HEK293 (cell line): ENCODE data around the gene ZNF451.

Experiments used
- CTCF ChIA-PET: fragments of 350-600 bp; formaldehyde crosslinking; extraction: SDS; loops from one replicate; lab custom pipeline; 2021; ENCODE audit warnings: antibody characterized with exemption; lab: Yijun Ruan, JAX
- POLR2A ChIA-PET: fragments of 300-600 bp; formaldehyde crosslinking; extraction: SDS; loops from one replicate; lab custom pipeline; 2020; ENCODE audit warnings: antibody characterized with exemption, inconsistent platforms; lab: Yijun Ruan, JAX
- H3K27ac ChIP-seq: fragments of 200-500 bp; sonication (Bioruptor generic); 2 replicates; pipeline ENCODE4 v1.5.1; 2014; ENCODE audit warnings: low read depth, low read length, control low read depth, inconsistent platforms; ENCODE audit errors: extremely low read depth
- H3K36me3 ChIP-seq, 2 experiments: fragments of 200-500 bp in 1 of 2; sonication (Bioruptor generic) in 1 of 2; 1 replicate in 1 of 2; 2 replicates in 1 of 2; pipeline ENCODE4 v1.5.1; 2014 to 2017; ENCODE audit warnings: inconsistent platforms in 2 of 2, low read length in 2 of 2; ENCODE audit not compliant: control insufficient read depth in 2 of 2, insufficient read depth in 1 of 2
- H3K4me1 ChIP-seq: fragments of 200-500 bp; sonication (Bioruptor generic); 2 replicates; pipeline ENCODE4 v1.5.1; 2014; ENCODE audit warnings: mild to moderate bottlenecking, low read length, inconsistent platforms; ENCODE audit not compliant: control insufficient read depth, insufficient read depth
- H3K4me3 ChIP-seq: 2 replicates; pipeline ENCODE4 v1.5.1; 2011; ENCODE audit warnings: low read depth, mild to moderate bottlenecking, control low read depth, low read length, moderate library complexity
- H3K9me3 ChIP-seq: fragments of 200-500 bp; sonication (Bioruptor generic); 2 replicates; pipeline ENCODE4 v1.5.1; 2014; ENCODE audit warnings: low read depth, low read length, inconsistent platforms; ENCODE audit not compliant: control insufficient read depth, insufficient read depth
- AEBP2 ChIP-seq: fragments of 450-650 bp; formaldehyde crosslinking; IDR thresholded peaks from 2 replicates; pipeline ENCODE4 v1.5.1; 2016; ENCODE audit warnings: missing biosample characterization, missing genetic modification characterization, borderline replicate concordance
- FEZF1 ChIP-seq: fragments of 450-650 bp; formaldehyde crosslinking; IDR thresholded peaks from 2 replicates; pipeline ENCODE4 v1.5.1; 2016; ENCODE audit warnings: missing biosample characterization, missing genetic modification characterization
- GLI2 ChIP-seq: fragments of 450-650 bp; formaldehyde crosslinking; IDR thresholded peaks from 2 replicates; pipeline ENCODE4; 2017; ENCODE audit warnings: missing biosample characterization, missing genetic modification characterization, low read depth, borderline replicate concordance
- KLF1 ChIP-seq: fragments of 450-650 bp; formaldehyde crosslinking; IDR thresholded peaks from 2 replicates; pipeline ENCODE4 v1.5.1; 2016; ENCODE audit warnings: missing biosample characterization, missing genetic modification characterization
- KLF16 ChIP-seq: fragments of 450-650 bp; formaldehyde crosslinking; IDR thresholded peaks from 2 replicates; pipeline ENCODE4 v1.5.1; 2017; ENCODE audit warnings: missing biosample characterization, missing genetic modification characterization
- KLF9 ChIP-seq: fragments of 450-650 bp; formaldehyde crosslinking; IDR thresholded peaks from 2 replicates; pipeline ENCODE4 v1.5.1; 2016; ENCODE audit warnings: missing biosample characterization, missing genetic modification characterization, low read depth
- MZF1 ChIP-seq: fragments of 450-650 bp; formaldehyde crosslinking; IDR thresholded peaks from 2 replicates; pipeline ENCODE4 v1.5.1; 2017; ENCODE audit warnings: missing biosample characterization, missing genetic modification characterization, borderline replicate concordance
- YY2 ChIP-seq: fragments of 450-650 bp; formaldehyde crosslinking; IDR thresholded peaks from 2 replicates; pipeline ENCODE4 v1.5.1; 2016; ENCODE audit warnings: missing biosample characterization, missing genetic modification characterization
- ZBTB10 ChIP-seq: fragments of 450-650 bp; formaldehyde crosslinking; IDR thresholded peaks from 2 replicates; pipeline ENCODE4 v1.5.1; 2016; ENCODE audit warnings: missing biosample characterization, missing genetic modification characterization
- ZBTB17 ChIP-seq: fragments of 450-650 bp; formaldehyde crosslinking; IDR thresholded peaks from 2 replicates; pipeline ENCODE4 v1.5.1; 2016; ENCODE audit warnings: missing biosample characterization, missing genetic modification characterization
- ZBTB20 ChIP-seq: fragments of 450-650 bp; formaldehyde crosslinking; IDR thresholded peaks from 2 replicates; pipeline ENCODE4 v1.5.1; 2016; ENCODE audit warnings: missing biosample characterization, missing genetic modification characterization
- ZFP3 ChIP-seq: fragments of 450-650 bp; formaldehyde crosslinking; IDR thresholded peaks from 2 replicates; pipeline ENCODE4 v1.5.1; 2016; ENCODE audit warnings: low read depth, missing biosample characterization, missing genetic modification characterization
- ZNF19 ChIP-seq: fragments of 450-650 bp; formaldehyde crosslinking; IDR thresholded peaks from 2 replicates; pipeline ENCODE4; 2016; ENCODE audit warnings: missing biosample characterization, missing genetic modification characterization, low read depth
- ZNF280C ChIP-seq: fragments of 450-650 bp; formaldehyde crosslinking; IDR thresholded peaks from 2 replicates; pipeline ENCODE4 v1.5.1; 2016; ENCODE audit warnings: missing biosample characterization, missing genetic modification characterization
- ZNF302 ChIP-seq: fragments of 450-650 bp; formaldehyde crosslinking; IDR thresholded peaks from 2 replicates; pipeline ENCODE4 v1.5.1; 2016; ENCODE audit warnings: missing biosample characterization, missing genetic modification characterization, low read depth
- ZNF404 ChIP-seq: fragments of 450-650 bp; formaldehyde crosslinking; IDR thresholded peaks from 2 replicates; pipeline ENCODE4 v1.5.1; 2017; ENCODE audit warnings: missing biosample characterization, missing genetic modification characterization
- ZNF544 ChIP-seq: fragments of 450-650 bp; formaldehyde crosslinking; IDR thresholded peaks from 2 replicates; pipeline ENCODE4 v1.5.0; 2017; ENCODE audit warnings: missing biosample characterization, missing genetic modification characterization
- ZNF571 ChIP-seq: fragments of 450-650 bp; formaldehyde crosslinking; IDR thresholded peaks from 2 replicates; pipeline ENCODE4 v1.5.0; 2017; ENCODE audit warnings: missing biosample characterization, missing genetic modification characterization
- ZNF600 ChIP-seq: fragments of 450-650 bp; formaldehyde crosslinking; IDR thresholded peaks from 2 replicates; pipeline ENCODE4 v1.5.1; 2016; ENCODE audit warnings: missing biosample characterization, missing genetic modification characterization
- ZNF626 ChIP-seq: fragments of 450-650 bp; sonication (Bioruptor Pico); formaldehyde crosslinking; IDR thresholded peaks from 2 replicates; pipeline ENCODE4 v1.5.1; 2018; ENCODE audit warnings: missing biosample characterization, missing genetic modification characterization, inconsistent platforms
- ZNF645 ChIP-seq: fragments of 450-650 bp; formaldehyde crosslinking; IDR thresholded peaks from 2 replicates; pipeline ENCODE4; 2016; ENCODE audit warnings: missing biosample characterization, missing genetic modification characterization
- ZNF670 ChIP-seq: fragments of 450-650 bp; formaldehyde crosslinking; IDR thresholded peaks from 2 replicates; pipeline ENCODE4 v1.5.1; 2016; ENCODE audit warnings: missing biosample characterization, missing genetic modification characterization, low read depth
- ZNF843 ChIP-seq: fragments of 450-650 bp; formaldehyde crosslinking; IDR thresholded peaks from 2 replicates; pipeline ENCODE4 v1.5.1; 2016; ENCODE audit warnings: missing biosample characterization, missing genetic modification characterization
- ZSCAN16 ChIP-seq: fragments of 450-650 bp; formaldehyde crosslinking; IDR thresholded peaks from 2 replicates; pipeline ENCODE4 v1.5.1; 2016; ENCODE audit warnings: missing biosample characterization, missing genetic modification characterization
- ZSCAN4 ChIP-seq: fragments of 450-650 bp; formaldehyde crosslinking; IDR thresholded peaks from 2 replicates; pipeline ENCODE4 v1.5.1; 2017; ENCODE audit warnings: missing biosample characterization, missing genetic modification characterization

ZNF451 gene

GRCh38 chr6:57182017-57182432 is 92.0 kb downstream of the ZNF451 start:
- TF ChIP-seq FEZF1 (tag by site-specific recombination) (no peak), ZNF571 (tag by site-specific recombination) (no peak), MZF1 (tag by site-specific recombination) (no peak), ZNF544 (no peak), AEBP2 (tag by site-specific recombination) (no peak), ZSCAN4 (no peak), KLF16 (tag by site-specific recombination) (no peak), ZNF280C (tag by site-specific recombination) (no peak), ZFP3 (tag by site-specific recombination) (no peak), ZNF645 (tag by site-specific recombination) (no peak), ZSCAN16 (no peak), ZNF302 (no peak), KLF1 (no peak), ZNF404 (no peak), ZNF19 (no peak), ZBTB17 (tag by site-specific recombination) (no peak), KLF9 (tag by site-specific recombination) (no peak)
- ChIA-PET POLR2A (interaction anchor here (1.5 kb wide), 1 partner anchor 10 kb away, joined by 4 read pairs; the partner anchor contains the start of gene BAG2), CTCF (interaction anchor here (1.0 kb wide), 1 partner anchor 134 kb away, joined by 3 read pairs; no protein-coding TSS in a partner anchor)
- no peaks in the 10 kb centered on the region for H3K9me3 ChIP-seq
- no peak overlapping the region for H3K4me3 ChIP-seq
- H3K27ac ChIP-seq = no peak overlapping the region
- H3K4me1 ChIP-seq = no peaks in the 10 kb centered on the region
- H3K36me3 ChIP-seq = peaks cover 34 to 61% of the 10 kb centered on the region in 2 experiments

GRCh38 chr6:57183336-57183735 is 93.3 kb downstream of the ZNF451 start:
- Histone ChIP-seq H3K36me3 (peaks cover 38 to 65% of the 10 kb centered on the region in 2 experiments), H3K9me3 (no peaks in the 10 kb centered on the region), H3K4me1 (no peaks in the 10 kb centered on the region), H3K4me3 (no peak overlapping the region), H3K27ac (no peak overlapping the region)
- POLR2A ChIA-PET = interaction anchor here (0.6 kb wide), 1 partner anchor 127 kb away, joined by 3 read pairs; no protein-coding TSS in a partner anchor
- CTCF ChIA-PET = no interaction called here
- TF ChIP-seq ZNF843 (tag by site-specific recombination) = no peak
- TF ChIP-seq ZBTB20 (tag by site-specific recombination) = no peak
- no peak for TF ChIP-seq YY2 (tag by site-specific recombination)
- no peak for TF ChIP-seq ZNF626
- TF ChIP-seq GLI2 (tag by site-specific recombination) = no peak
- no peak for TF ChIP-seq ZNF670
- no peak for TF ChIP-seq ZBTB10 (tag by site-specific recombination)
- TF ChIP-seq MZF1 (tag by site-specific recombination) = no peak
- TF ChIP-seq ZNF600 (tag by site-specific recombination) = no peak
